Neural crest cell (in vitro differentiated cells): ENCODE results near the gene CCDC116. TPM values are rescaled to one million over a fixed set of nuclear protein-coding genes. Genes with fewer than 3 reads are reported as not detected.

Experiments used
- DNase-seq: peaks from one replicate; pipeline ENCODE4 v3.0.0; 2021; ENCODE audit warnings: low read depth, mixed read lengths, low spot score
- H3K27ac Mint-ChIP-seq: one replicate; pipeline ENCODE4 v1.8.0; 2021; ENCODE audit warnings: mild to moderate bottlenecking, mixed read lengths; ENCODE audit not compliant: unreplicated experiment
- H3K27me3 Mint-ChIP-seq: 2 replicates; pipeline ENCODE4 v1.8.0; 2021; ENCODE audit warnings: low read depth, mild to moderate bottlenecking, mixed read lengths
- H3K36me3 Mint-ChIP-seq: 2 replicates; pipeline ENCODE4 v1.8.0; 2021; ENCODE audit warnings: low read depth, mild to moderate bottlenecking, mixed read lengths
- H3K4me1 Mint-ChIP-seq: 2 replicates; pipeline ENCODE4 v1.8.0; 2021; ENCODE audit warnings: mixed read lengths
- H3K4me3 Mint-ChIP-seq: one replicate; pipeline ENCODE4 v1.8.0; 2021; ENCODE audit warnings: mild to moderate bottlenecking, mixed read lengths
- H3K9me3 Mint-ChIP-seq: 2 replicates; pipeline ENCODE4 v1.8.0; 2021; ENCODE audit warnings: mixed read lengths
- total RNA-seq: library from RNA; stranded (reverse); gene quantifications from 2 replicates; pipeline ENCODE4 v1.2.1, GENCODE V29; 2021
- TF ChIP-seq, protein P1 (sequence below): fragments of 200-600 bp; sonication (generic); conservative IDR thresholded peaks from 2 replicates; pipeline ENCODE4 v1.5.0; 2021; ENCODE audit warnings: antibody characterized with exemption, mild to moderate bottlenecking

The CCDC116 gene
- total RNA-seq, 1 donor from 2014 or later, result 1.3 TPM

DNA sequence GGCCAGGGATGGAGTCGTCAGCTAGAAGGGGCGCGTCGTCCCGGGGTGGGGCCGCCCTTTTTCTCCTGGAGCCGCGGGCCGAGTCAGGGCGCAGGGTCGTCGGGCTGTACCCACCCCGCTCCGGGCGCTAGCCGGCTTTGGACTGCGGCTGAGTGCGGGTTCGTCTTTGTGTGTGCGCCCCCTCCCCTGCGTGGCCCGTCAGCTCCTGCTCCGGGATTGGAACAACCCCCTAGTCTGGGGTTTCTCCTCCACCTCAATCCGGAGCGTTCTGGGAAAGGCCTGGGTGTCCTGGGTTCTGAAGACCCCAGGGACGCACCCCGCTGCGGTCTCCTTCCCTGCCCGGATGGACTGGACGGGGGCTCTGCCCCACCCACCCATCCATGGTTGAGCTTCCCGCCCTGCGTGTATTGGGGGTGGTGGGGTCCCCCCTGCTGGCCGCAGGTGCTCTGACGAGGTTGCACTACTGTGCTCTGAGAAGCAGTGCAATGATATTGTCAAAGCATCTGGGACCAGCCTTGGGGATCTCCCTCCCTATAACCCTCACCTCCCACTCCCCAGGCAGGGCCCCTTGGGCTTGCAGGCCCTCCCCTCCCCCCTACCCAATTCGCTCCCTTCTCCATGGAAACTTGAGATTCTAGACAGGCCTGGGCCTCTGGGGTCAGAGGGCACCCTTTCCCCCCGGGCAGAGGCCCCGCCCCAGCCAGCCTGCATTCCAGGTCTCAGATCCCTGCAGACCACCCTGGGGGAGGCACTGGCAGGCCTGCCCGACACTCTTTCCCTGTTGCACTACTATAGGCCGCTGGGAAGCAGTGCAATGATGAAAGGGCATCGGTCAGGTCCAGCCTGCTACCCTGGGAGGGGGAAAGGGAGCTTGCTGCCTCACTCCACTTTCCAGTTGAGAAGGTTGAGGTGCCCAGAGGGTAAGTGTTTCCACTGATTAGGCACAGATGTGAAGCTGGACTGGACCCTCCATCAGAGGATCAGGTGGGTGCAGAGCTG, 20.3 kb downstream of the CCDC116 start:
- Mint-ChIP-seq H3K4me1 (peaks cover 34% of the 10 kb centered on the region), H3K27me3 (peaks cover 12% of the 10 kb centered on the region), H3K9me3 (no peaks in the 10 kb centered on the region), H3K27ac (peak overlapping the region; percentile 95), H3K4me3 (peak overlapping the region; percentile 99), H3K36me3 (peaks cover 15% of the 10 kb centered on the region)
- TF ChIP-seq, protein P1, sequence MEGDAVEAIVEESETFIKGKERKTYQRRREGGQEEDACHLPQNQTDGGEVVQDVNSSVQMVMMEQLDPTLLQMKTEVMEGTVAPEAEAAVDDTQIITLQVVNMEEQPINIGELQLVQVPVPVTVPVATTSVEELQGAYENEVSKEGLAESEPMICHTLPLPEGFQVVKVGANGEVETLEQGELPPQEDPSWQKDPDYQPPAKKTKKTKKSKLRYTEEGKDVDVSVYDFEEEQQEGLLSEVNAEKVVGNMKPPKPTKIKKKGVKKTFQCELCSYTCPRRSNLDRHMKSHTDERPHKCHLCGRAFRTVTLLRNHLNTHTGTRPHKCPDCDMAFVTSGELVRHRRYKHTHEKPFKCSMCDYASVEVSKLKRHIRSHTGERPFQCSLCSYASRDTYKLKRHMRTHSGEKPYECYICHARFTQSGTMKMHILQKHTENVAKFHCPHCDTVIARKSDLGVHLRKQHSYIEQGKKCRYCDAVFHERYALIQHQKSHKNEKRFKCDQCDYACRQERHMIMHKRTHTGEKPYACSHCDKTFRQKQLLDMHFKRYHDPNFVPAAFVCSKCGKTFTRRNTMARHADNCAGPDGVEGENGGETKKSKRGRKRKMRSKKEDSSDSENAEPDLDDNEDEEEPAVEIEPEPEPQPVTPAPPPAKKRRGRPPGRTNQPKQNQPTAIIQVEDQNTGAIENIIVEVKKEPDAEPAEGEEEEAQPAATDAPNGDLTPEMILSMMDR, result no peak
- peak; percentile 71 for DNase-seq

DNA sequence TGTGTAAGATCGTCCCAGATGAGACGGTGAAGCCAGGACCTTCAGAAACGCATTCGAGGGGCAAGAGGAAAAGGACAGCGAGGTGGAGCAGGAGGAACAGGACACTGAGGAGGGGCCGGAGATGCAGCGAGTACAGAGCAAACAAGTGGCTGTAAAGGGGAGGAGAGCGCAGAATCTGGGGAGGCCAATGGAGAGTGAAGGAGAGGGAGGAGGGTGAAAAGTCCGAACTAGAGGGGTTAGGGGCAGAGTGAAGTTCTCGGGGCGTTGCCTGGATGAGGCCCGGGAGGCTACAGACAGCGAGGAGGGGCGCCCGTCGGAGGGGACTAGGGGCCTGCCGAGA, 24.4 kb downstream of the CCDC116 start:
- Mint-ChIP-seq H3K9me3 (peaks cover 6% of the 10 kb centered on the region), H3K4me1 (peaks cover 18% of the 10 kb centered on the region), H3K27ac (peak overlapping the region; percentile 79), H3K36me3 (peaks cover 12% of the 10 kb centered on the region), H3K4me3 (peak overlapping the region; percentile 80), H3K27me3 (peaks cover 25% of the 10 kb centered on the region)
- no peak for DNase-seq
- TF ChIP-seq, protein P1, result no peak

DNA sequence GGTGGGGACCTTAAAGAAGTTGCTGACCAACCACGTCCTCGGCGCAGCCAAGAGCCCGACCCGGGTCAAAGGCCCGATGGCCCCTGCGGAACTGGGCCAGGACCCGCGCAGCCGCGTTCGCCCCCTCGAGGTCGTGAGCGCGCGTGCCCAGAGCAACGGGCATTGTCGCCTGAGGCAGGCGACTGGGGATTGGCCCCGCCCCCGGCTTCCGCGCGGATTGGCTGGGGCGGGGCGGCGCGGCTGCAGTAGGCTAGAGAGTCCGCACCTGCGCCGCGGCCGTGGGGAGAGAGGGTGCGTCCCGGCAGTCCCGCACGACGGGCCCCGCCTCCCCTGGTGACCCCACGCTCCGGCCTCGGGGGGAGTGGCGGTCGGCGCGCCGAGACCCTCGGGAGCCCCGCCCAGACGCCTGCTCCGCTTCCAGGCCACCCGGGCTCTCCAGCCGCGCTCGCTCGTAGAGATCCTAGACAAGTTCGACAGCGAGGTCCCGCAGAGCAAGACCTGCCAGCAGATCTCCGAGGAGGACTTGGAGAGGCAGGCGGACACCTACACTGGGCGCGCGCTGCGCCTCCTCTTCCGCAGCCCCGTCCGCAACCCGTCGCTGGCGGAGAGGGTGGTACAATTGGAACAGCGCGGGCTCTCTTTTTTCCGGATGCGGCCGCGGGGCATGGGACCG, 24.9 kb downstream of the CCDC116 start:
- peaks cover 29% of the 10 kb centered on the region for H3K27me3 Mint-ChIP-seq
- TF ChIP-seq, protein P1, result peak; percentile 41
- DNase-seq, result peak; percentile 72
- H3K36me3 Mint-ChIP-seq, result peaks cover 12% of the 10 kb centered on the region
- H3K27ac Mint-ChIP-seq, result no peak overlapping the region
- H3K9me3 Mint-ChIP-seq, result peaks cover 6% of the 10 kb centered on the region
- H3K4me3 Mint-ChIP-seq, result peak overlapping the region; percentile 91
- peaks cover 18% of the 10 kb centered on the region for H3K4me1 Mint-ChIP-seq

DNA sequence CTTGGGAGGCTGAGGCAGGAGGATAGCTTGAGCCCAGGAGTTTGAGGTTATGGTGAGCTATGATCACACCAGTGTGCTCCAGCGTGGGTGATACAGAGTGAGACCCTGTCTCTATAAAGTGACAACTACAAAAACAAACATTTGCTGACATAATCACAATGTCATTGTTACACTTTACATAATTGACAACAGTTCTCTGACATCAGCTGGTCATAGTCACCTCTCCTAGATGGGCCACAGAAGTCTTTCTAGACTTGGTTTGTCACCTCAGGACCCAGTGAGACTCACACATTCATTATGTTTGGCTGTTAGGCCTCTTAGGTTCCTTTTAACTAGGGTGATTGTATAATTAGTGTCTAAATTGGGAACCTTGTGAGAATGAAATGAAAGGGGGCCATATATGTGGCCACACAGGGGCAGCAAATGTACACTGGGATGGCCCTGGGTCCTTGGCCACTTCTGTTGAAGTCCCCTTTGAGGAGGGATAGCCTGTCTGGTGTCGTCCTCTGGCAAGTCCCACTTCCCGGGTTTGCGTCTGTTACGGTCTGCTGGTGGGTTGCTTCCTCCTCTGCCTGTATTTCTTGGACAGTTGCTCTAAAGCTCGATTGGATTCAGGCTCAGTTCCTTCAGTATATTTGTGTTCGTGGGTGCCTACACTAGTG, 27.4 kb downstream of the CCDC116 start:
- DNase-seq, result no peak
- Mint-ChIP-seq H3K27ac (no peak overlapping the region), H3K9me3 (peaks cover 6% of the 10 kb centered on the region), H3K27me3 (peaks cover 29% of the 10 kb centered on the region), H3K4me3 (peak overlapping the region; percentile 91), H3K36me3 (peaks cover 4% of the 10 kb centered on the region), H3K4me1 (peaks cover 17% of the 10 kb centered on the region)
- TF ChIP-seq, protein P1, result no peak

DNA sequence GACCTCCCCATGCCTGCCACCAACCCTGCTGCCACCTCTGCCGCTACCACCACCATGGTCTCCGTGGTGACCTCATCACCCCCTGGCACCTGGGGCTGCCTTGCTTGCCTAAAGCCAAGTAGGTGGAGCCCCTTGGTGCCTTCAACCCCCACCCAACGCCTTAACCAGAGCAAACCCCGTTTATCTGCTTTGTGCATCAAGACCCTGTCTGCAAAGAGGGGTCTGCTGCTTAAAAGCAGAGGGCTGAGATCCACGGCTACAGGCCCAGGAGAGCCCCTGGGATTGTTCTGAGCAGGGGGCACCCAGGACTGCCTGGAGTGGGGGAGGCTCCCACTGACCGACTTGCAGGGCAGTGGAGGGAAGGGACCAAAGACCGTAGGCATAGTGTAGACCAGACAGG, 28.3 kb downstream of the CCDC116 start:
- Mint-ChIP-seq H3K27ac (no peak overlapping the region), H3K36me3 (peaks cover 4% of the 10 kb centered on the region), H3K27me3 (peaks cover 29% of the 10 kb centered on the region), H3K9me3 (peaks cover 6% of the 10 kb centered on the region), H3K4me1 (peaks cover 23% of the 10 kb centered on the region), H3K4me3 (peak overlapping the region; percentile 91)
- no peak for DNase-seq
- TF ChIP-seq, protein P1, result no peak
